ENCODE results near the gene INF2. TPM values are rescaled to one million over a fixed set of nuclear protein-coding genes. Genes with fewer than 3 reads are reported as not detected.
"Not testable (repeated sequence)": the region's sequence is repeated elsewhere in the genome, so short reads cannot be mapped to it uniquely, and the experiment has no call there.

The INF2 gene
- total RNA-seq, 1 donor from 2014 or later: 25.3 TPM

DNA sequence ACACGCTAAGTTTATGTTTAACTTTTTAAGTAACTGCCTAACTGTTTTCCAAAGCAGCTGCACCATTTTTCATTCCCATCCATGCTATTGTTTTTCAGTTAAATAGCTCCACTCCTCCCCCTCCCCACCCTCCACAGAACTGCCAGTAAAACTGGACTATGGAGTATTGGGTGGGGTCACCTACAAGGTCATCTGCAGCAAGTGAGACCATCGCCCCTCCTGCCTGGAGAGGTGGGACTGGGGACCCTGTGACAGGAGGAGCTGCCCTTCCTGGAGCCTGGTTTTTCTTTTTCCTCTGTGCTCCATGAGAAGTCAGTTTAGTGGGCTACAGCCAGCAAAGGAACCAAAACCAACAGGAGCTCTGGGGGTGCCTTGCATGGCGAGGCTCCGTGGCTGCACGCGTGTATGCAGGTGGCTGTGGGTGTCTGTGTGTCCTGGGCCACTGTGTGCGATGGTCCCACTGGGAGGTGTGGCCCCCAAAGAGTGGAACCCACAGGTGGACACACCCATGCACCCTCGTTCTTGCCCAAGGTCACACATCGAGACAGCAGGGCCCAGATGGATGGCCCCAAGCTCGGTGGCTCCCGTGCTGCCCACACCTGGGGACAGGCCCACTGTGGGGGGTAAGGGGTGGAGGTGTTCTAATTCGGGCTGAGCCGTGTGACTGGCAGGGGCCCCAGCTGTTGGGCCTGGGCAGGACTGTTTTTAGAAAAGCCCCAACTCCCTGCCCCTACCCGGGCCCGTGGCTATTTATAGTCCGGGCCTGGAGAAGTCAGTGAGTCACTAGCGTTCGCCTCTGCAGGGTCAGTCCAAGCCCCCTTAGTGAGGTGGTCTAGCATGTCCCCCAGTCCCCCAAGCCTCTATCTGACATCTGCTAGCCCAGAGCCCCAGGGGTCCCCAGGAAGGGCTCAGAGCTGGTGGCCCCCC lies 32.4 kb downstream of the INF2 start:
- DNase-seq (ENCODE audit: low read depth in 2 of 2): no peak

DNA sequence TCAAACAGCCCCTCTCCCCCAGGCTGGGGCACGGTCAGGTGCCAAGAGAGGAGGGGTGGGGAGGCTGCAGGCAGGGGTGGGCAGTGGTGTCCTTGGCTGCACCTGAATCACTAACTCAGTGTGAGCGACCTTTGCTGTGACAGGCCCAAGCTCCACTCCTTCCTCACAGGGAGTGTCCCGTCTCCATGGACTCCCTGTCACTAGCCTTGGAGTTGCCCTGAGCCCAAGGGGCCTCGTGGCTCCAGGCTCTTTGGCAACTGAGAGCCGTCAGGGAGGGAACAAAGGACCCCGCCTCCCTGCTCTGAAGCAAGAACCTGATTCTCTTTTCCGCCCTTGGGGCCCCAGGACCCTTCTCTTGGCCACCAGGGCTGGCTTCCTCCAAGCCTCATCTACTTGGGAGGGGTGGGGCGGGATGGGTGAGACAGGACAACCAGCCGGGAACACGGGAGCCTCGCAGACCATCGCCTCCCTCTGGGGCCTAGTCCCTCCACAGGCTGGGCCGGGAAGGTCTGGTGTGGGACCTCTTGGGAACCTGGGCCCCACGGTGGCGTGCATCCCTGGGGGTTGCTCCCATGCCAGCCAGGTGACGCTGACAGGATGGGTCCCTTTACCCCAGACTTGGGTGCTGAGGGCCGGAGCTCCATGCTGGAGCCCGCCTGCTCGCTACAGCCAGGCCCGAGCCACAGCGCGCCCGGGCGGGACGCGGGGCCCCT lies 33.7 kb downstream of the INF2 start:
- DNase-seq (ENCODE audit: low read depth in 2 of 2): no peak

DNA sequence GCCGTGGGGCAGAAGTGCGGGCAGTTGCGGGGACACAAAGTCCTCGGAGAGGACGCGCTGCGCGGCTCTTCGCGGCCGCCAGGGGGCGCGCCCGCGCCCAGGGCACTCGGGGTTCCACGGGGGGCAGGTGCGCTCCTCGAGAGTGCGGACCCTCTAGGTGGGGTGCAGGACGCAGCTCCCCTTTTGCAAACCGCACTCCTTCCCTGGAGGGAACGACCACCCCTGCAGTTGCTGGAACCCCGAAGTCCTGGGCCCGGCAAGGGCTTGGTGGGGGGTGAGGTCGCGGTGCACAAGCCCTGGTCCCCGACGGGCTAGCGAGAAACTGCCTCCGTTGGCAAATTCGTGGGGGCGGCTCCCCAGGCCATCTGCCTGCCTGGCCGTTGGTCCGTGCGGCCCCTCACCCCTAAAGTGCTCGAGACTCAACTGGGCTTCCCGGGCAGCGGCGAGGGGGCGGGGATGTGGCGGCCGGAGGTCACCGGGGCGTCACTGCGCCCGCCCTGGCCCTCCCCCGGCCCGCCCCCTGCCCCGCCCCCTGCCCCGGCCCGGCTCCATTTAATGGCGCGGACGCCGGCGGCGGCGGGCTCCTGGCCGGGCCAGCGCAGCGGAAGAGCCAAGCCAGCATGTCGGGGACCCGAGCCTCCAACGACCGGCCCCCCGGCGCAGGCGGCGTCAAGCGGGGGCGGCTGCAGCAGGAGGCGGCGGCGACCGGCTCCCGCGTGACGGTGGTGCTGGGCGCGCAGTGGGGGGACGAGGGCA lies 34.4 kb downstream of the INF2 start, which contains the start of gene ADSS1:
Gene ADSS1, plus strand, starts transcription at position 579 of the 756 bp plus-strand sequence. Its CDS starts 42 bp downstream, at position 621.
- peak in 1 of 2 donors; percentile 53 for DNase-seq (ENCODE audit: low read depth in 2 of 2)

DNA sequence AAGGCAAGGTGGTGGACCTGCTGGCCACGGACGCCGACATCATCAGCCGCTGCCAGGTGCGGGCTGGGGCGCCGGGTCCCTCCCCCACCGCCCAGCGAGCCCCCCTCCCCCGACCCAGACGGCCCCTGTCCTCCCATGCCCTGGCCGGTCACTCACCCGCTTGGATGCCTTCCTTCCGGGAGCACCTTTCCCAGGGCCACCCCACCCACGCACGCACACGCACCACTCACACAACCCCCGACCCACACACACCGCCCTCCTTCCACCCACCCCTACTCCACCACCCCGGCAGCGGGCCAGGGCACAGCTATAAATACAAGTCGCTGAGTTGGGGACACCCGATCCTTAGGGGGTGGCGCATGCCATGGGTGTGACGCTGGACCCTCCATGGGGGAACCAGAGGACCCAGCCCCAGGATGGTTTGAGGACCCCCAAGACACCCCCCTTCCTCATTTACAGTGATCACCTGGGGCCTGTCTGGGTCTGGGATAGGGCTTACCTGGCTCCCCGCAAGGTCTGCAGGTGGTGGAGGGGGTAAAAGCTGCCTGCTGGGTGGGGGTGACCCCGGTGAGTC lies 35.1 kb downstream of the INF2 start:
- peak in 1 of 2 donors; percentile 28 for DNase-seq (ENCODE audit: low read depth in 2 of 2)

DNA sequence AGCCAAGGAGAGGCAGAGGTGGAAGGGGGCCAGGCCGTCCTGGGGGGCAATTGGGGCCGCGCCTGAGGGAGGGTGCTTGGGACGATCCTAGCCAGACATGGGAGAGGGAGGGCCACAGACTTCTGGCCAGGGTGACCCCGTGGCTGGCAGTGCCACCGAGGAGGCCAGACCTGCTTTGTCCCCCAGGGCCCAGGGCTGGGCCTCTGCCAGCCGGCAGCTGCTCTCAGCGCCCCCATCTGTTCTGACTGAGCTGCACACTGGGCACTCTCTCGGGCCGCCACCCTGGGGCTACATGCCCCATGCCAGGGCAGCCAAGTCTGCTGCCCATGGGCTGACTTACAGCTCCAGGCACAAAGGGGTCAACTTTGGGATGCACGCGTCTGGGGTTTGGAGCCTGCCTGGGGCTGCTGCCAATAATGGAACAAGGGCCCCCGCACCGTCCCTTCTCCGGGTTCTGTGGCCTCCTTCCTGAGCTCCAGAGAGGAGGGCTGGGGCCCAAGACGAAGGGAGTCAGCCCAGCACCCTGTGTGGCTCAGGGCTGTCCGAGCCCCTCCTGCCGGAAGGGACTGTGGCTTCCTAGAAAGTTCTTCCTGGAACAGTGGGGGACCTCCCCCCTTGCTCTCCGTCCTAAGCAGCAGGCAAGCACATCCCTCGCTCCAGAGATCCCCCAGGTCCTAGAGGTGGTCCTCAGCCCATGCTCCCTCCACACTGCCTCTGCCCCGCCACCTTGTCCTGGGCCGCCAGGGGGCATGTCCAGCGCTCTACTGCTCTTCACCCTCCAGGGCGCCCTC lies 35.8 kb downstream of the INF2 start:
- DNase-seq (ENCODE audit: low read depth in 2 of 2): peak in 1 of 2 donors; percentile 30

DNA sequence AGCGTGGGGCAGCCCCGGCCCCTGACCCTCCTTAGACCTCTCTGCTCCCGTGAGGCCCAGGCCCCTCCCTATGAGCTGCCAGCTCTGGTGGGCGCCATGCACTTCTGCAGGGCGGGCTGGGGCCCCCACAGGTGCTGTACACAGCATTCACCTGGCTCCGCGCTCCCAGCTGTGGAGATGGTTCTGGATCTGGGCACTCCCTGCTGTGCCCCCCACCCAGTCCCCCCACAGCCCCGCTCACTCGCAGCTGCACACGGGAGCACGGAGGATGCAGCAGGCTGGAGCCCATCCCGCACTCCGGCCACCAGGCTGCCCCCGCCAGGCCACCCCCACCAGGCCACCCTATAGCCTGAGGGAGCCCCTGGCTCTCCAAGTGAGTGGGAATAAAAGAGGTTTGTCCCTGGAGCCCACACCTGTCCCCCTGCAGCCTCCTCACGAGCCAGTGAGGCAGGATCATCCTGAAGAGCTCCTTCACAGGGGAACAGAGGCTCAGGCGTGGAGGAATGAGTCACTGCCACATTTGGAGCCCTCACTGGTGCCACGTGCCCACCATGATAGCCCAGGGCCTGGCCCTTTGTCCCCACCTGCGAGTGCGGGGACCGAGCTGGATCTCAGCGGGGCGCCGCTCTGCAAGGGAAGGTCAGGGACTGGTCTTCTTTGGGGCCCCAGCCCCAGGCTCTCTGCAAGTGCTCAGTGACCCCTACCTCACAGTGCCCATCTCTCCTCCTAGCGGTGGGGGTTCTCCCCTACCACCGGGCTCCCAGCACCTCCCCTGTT lies 36.5 kb downstream of the INF2 start:
- no peak for DNase-seq (ENCODE audit: low read depth in 2 of 2)

DNA sequence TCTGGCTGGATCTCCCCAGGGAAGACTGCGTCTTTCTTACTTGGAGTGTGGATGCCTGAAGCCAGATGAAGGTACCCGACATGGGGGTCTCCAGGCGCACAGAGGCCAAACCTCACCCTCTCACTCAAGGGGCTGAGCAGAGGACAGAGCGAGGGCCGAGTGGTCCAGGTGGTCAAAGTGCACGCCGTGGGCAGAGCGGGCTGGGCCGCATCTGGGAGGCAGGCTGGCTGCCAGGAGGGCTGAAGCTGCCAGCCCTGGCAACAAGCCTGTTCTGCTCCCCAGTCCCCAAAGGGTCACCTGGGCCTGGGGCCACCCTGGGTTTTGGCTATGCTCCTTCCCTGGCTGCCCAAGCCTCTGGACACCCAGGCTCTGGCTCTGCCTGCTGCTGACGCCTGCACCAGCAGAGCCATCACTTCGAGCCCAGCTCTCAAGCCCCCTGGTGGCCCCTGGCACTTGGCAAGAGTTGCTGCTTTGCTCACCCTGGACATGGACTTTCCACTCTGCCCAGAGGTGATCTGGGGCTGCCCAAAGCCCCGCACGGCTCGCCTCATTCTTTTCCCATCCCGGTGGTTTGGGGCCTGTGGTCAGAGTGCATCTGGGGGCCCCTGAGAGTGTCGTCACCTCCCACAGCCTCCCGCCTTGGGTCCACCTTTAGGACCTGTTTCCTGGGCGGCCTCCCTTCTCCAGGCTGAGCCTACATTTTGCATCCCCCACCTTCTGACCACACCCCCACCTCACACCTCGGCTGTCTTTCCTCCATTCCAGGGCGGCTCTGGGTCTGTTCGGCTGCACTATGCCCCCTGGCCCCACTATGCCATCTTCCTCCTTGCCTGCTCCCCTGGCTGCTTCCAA lies 37.4 kb downstream of the INF2 start:
- DNase-seq (ENCODE audit: low read depth in 2 of 2): peak in 1 of 2 donors; percentile 9

DNA sequence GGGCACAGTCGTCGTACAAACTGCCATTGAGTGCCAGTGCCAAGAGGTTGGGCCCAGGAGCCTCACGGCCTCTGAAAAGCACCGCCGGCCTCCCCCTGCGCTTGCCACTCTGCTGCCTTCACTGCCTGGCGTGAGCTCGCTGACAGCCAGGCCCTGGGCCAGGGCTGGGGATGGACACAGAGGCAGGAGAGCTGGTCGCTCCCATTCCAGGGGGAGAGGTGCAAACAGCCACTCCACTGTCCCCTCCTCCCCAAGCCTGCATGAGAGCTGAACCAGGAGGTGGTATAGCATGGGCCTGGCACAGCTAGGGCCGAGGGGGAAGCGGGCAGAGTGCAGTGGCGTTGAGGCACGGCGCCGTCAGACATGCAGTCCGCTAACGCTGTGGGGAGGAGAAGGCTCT lies 39.2 kb downstream of the INF2 start:
- DNase-seq (ENCODE audit: low read depth in 2 of 2): no peak

DNA sequence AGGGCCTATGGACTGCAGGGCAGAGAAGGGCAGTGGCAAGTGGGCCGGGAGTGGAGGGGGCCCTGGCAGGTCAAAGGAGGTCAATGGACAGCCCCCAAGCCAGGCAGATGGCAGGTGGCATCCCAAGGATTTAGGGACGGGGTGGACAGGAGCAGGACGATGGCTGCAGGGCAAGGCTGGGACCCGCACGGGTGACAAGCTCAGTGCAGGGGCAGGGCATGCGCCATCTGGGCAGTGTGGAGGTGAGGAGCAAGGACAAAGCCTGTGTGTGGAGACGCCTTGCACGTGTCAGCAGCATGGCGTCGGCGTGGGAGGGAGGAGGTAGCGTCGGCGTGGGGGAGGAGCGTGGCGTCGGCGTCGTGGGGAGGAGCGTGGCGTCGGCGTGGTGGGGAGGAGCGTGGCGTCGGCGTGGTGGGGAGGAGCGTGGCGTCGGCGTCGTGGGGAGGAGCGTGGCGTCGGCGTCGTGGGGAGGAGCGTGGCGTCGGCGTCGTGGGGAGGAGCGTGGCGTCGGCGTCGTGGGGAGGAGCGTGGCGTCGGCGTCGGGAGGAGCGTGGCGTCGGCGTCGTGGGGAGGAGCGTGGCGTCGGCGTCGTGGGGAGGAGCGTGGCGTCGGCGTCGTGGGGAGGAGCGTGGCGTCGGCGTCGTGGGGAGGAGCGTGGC lies 39.9 kb downstream of the INF2 start:
- DNase-seq (ENCODE audit: low read depth in 2 of 2): not testable (repeated sequence)

DNA sequence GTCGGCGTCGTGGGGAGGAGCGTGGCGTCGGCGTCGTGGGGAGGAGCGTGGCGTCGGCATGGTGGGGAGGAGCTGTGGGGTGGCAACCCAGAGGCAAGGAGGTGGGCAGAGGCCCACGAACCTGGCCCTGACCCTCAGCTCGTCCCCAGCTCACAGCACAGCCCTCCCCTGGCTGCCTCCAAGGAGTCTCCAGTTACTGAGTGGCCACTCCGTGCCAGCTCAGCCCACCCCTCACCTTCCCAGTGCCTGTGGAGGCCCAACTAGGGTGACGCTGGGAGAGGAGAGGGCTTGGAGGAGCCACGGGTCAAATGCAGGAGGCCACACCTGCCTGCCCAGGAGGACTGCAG lies 40.4 kb downstream of the INF2 start:
- no peak for DNase-seq (ENCODE audit: low read depth in 2 of 2)

DNA sequence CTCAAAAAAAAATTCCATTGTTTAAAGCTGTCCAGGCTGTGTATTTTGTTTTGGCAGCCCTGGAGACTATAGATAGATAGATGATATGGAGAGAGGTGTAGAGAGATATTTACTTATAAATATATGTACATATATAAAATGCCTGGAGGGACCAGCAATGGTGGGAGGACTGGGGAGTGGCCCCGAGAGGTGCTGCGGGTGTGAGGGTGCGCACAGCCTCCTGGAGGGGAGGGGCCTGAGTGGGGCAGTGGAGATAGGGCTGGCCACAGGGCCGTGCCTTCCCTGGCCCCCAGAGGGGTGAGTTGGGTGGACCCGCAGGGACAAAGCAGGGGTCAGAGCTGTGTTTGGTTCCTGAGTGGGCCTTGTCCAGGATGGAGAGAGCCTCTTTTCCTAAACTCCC lies 41.1 kb downstream of the INF2 start:
- DNase-seq (ENCODE audit: low read depth in 2 of 2): no peak

DNA sequence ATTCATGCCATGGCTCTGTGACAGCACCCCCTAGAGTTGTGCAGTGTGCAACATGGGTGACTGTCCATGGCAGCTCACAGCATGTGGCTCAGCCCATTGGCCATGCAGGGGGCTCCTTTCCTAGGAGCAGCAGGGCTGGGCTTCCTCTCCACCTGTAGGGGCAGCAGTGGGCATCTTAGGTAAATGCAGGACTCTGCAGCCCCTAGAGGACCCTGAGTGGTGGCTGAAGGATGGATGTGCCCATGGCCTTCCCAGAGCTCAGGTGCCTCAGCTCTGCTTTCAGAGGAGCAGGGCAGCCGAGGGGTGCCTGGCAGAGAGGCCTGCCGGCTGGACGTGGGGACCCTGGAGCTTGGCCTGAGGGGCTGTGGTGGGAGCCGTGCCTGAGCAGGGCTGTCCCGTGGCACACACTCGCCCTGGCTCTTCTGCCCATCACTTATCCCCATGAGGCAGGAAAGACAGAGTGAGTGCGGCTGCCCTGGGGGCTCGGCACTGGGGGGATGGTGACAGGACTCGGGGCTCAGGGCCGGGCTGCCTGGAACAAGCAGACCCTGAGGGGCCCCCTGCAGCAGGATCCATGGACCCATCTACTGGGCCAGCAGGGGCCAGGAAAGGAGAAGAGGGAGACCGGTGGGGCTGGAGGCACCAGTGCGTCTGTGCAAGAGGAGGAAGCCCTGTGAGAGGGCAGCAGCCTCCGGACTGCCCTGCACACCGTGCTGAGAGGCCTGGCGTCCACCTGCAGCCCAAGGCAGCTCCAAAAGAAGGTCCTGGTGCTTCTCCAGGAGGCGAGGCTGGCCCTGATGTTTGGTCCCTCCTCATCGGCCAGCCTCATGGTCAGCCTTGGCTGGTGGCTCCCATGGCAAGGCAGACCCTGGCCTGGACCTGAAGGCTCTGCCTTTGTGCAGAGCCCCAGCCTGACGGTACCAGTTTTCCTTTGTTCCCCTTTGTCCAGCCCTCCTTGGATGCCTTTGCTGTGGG lies 42.2 kb downstream of the INF2 start:
- peak in 1 of 2 donors; percentile 22 for DNase-seq (ENCODE audit: low read depth in 2 of 2)

DNA sequence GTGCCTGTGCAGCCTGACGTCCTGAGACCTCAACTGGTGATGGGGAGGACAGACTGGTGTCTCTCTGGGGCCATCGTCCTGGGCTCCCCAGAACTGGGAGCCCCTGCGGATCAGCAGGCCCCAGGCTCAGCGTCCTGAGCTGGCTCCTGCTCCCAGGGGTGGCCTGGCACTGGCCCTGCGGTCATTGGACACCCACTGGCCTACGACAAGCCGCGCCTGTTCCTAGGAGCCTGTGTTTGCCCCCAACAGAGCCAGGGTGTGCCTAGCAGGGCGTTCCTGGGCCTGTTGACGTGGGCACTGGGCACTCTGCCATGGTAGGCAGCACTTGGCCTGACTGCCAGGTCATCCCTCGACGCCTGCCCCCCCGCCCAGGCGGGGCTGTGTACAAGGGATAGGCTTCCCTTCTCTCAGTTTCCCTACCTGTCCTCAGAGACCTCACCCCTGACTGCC lies 43.0 kb downstream of the INF2 start:
- peak in 1 of 2 donors; percentile 37 for DNase-seq (ENCODE audit: low read depth in 2 of 2)

DNA sequence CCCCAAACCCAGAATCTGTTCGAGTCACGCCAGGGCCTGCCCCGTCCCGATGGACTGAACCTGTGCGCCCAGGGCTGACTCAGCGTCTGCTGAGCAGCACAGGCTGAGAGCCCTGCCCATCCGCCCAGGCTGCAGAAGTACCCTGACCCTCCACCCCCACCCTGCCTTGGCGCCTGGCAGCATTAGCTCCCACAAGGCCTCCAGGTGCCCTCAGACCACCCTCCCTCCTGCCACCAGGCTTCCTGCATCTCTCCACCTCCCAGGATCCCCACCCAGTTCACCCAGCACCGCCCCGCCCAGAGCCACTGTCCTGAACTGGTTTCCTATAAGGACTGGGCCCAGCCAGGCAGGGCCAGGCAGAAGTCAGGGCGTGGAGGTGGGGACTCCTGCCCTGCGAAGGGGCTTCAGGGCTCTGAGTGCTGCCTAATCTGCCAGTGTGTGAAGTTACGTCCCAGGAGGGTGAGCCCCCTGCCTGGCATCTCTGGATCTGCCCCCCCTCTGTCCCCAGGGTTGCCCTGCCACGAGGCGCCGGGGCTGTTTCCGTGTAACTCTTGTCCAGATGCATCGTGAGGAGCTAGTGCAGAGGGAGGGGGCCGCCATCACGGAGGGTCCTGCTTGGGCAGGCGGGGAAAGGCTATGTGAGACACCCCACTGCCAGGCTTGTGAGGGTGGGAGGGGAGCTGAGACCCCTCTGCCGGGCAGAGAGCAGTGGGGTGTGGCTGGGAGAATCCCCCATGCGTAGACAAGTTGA lies 43.7 kb downstream of the INF2 start:
- DNase-seq (ENCODE audit: low read depth in 2 of 2): peak in 1 of 2 donors; percentile 11

DNA sequence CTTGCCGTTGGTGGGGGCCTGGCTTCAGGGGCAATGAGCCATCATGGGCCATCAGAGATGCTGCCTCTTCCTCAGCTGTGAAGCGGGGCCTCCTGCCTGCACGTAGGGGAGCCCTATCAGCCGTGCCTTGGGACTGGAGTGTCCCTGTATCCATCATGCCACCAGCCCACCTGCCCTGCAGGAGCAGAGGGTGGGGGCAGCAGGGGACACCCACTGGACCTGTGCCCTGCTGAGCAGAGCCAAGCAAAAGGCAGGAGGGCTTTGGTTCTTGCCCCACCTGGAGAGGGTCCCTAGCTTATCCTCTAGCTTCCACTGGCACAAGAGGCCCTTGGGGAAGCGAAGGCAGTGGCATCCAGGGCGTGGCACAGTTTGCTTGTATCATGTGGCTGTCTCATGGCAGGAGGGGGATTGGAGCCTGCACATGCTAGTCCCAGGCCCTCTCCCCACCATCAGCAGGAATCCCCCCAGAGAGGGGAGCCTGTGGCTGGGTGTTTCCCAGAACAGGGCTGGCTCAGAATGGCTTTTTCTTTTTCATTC lies 44.7 kb downstream of the INF2 start:
- DNase-seq (ENCODE audit: low read depth in 2 of 2): no peak

DNA sequence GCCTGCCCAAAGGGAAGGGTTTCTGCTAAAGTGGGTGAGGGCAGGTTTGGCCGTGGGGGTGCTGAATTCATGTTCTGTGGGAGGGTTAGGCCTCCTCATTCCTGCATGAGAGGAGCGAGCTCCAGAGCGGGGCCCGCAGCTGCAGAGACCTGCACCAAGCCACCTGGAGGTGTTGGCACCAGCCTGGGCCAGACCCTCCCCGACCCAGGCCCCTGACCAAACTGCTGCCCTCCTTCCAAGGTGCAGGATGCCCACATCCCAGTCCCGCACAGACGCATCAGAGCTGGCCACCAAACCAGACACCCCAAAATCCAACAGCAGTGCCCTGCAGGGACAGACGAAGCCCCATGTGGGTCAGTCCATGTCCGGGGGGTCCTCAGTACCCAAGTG lies 45.2 kb downstream of the INF2 start:
- DNase-seq (ENCODE audit: low read depth in 2 of 2): no peak

All from dermis microvascular lymphatic vessel endothelial cell (primary cell).